ENCODE results near the gene MAOA.

GRCh38 chrX:43644124-43644701 is 11.9 kb upstream of the MAOA start:
- TF ChIP-seq CEBPB (IDR thresholded peaks at IDR 0.05), result no peak
- TF ChIP-seq, protein P1, sequence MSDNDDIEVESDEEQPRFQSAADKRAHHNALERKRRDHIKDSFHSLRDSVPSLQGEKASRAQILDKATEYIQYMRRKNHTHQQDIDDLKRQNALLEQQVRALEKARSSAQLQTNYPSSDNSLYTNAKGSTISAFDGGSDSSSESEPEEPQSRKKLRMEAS (IDR thresholded peaks at IDR 0.05), result no peak
- TF ChIP-seq ZBTB7A (IDR thresholded peaks at IDR 0.05; ENCODE audit: low read depth), result no peak
- no peak for TF ChIP-seq CREB1 (IDR thresholded peaks at IDR 0.05; ENCODE audit: low read depth)
- no peak for TF ChIP-seq EP300 (IDR thresholded peaks at IDR 0.05; ENCODE audit: borderline replicate concordance)
- TF ChIP-seq TAF1 (IDR thresholded peaks at IDR 0.05; ENCODE audit: low read depth), result no peak
